OCI-LY7 (cell line): ENCODE measurements around the gene LRGUK.

Source experiments
- EZH2phosphoT487 ChIP-seq: fragments of 200-600 bp; sonication (generic); IDR thresholded peaks from 2 replicates; pipeline ENCODE4 v1.6.1; 2018; ENCODE audit warnings: low read depth, borderline replicate concordance, mild to moderate bottlenecking, mixed run types, antibody characterized with exemption, low read length, moderate library complexity, mixed read lengths
- TF ChIP-seq, protein P1 (sequence below): fragments of 200-600 bp; sonication (generic); conservative IDR thresholded peaks from 2 replicates; pipeline ENCODE4 v1.5.1; 2014; ENCODE audit warnings: mild to moderate bottlenecking, antibody characterized with exemption, low read length, moderate library complexity, mixed read lengths

DNA sequence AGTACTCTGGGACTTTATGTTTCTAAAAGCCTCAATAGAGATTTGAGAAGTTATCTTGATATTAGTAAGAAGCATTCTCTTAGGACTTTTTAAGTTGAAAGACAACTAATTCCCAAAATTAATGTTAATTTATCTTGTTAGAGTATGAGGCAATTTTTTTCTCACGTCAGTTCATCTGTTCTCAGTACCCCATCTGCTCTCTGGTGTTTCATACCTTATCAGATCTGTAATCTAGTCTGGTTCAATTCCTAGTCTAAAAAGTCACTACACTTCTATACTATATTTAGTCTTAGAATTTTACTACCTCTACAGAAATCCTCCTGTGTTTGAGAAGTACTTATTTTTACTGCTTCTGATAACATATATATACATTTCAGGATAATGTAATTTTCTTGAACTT, 66.1 kb downstream of the LRGUK start:
- TF ChIP-seq, protein P1, sequence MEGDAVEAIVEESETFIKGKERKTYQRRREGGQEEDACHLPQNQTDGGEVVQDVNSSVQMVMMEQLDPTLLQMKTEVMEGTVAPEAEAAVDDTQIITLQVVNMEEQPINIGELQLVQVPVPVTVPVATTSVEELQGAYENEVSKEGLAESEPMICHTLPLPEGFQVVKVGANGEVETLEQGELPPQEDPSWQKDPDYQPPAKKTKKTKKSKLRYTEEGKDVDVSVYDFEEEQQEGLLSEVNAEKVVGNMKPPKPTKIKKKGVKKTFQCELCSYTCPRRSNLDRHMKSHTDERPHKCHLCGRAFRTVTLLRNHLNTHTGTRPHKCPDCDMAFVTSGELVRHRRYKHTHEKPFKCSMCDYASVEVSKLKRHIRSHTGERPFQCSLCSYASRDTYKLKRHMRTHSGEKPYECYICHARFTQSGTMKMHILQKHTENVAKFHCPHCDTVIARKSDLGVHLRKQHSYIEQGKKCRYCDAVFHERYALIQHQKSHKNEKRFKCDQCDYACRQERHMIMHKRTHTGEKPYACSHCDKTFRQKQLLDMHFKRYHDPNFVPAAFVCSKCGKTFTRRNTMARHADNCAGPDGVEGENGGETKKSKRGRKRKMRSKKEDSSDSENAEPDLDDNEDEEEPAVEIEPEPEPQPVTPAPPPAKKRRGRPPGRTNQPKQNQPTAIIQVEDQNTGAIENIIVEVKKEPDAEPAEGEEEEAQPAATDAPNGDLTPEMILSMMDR = no peak
- TF ChIP-seq EZH2phosphoT487 = no peak
